Neuronal stem cell (in vitro differentiated cells): ENCODE data around the gene SYNGR3. TPM values are rescaled to one million over a fixed set of nuclear protein-coding genes. Genes with fewer than 3 reads are reported as not detected.

Experiments used
- DNase-seq: peaks from one replicate; pipeline ENCODE4 v3.0.0-alpha.2; 2013; ENCODE audit warnings: low spot score
- H2AFZ ChIP-seq: one replicate; pipeline ENCODE4 v1.6.1; 2013; ENCODE audit warnings: mild to moderate bottlenecking, low read length, inconsistent platforms
- H2AK5ac ChIP-seq: 2 replicates; pipeline ENCODE4 v1.6.1; 2013; ENCODE audit warnings: low read depth, mild to moderate bottlenecking, inconsistent platforms, low read length, moderate library complexity, mixed read lengths
- H2BK120ac ChIP-seq: 2 replicates; pipeline ENCODE4 v1.6.1; 2013; ENCODE audit warnings: low read depth, mild to moderate bottlenecking, inconsistent platforms, low read length, moderate library complexity, mixed read lengths
- H2BK12ac ChIP-seq: one replicate; pipeline ENCODE4 v1.6.1; 2013; ENCODE audit warnings: low read length, inconsistent platforms
- H2BK15ac ChIP-seq: 2 replicates; pipeline ENCODE4 v1.6.1; 2013; ENCODE audit warnings: mild to moderate bottlenecking, low read length, inconsistent platforms, mixed read lengths
- H2BK5ac ChIP-seq: one replicate; pipeline ENCODE4 v1.6.1; 2013; ENCODE audit warnings: inconsistent platforms, mild to moderate bottlenecking, low read length, moderate library complexity
- H3K14ac ChIP-seq: one replicate; pipeline ENCODE4 v1.6.1; 2013; ENCODE audit warnings: low read length, inconsistent platforms
- H3K18ac ChIP-seq: 2 replicates; pipeline ENCODE4 v1.6.1; 2013; ENCODE audit warnings: low read length, inconsistent platforms
- H3K23ac ChIP-seq: 2 replicates; pipeline ENCODE4 v1.6.1; 2013; ENCODE audit warnings: low read depth, mild to moderate bottlenecking, mixed read lengths, low read length, inconsistent platforms; ENCODE audit not compliant: poor library complexity
- H3K27ac ChIP-seq: replicated peaks from 3 replicates; pipeline ENCODE4 v1.5.1; 2013; ENCODE audit warnings: low read length, inconsistent platforms
- H3K27me3 ChIP-seq, 3 experiments: 2 replicates each; pipeline ENCODE4 v1.6.1; 2013; ENCODE audit warnings: low read length in 3 of 3, mild to moderate bottlenecking in 2 of 3, inconsistent platforms in 1 of 3, low read depth in 1 of 3, mixed read lengths in 1 of 3, moderate library complexity in 1 of 3; ENCODE audit not compliant: control insufficient read depth in 3 of 3, insufficient read depth in 3 of 3
- H3K36me3 ChIP-seq, 2 donors: replicated peaks in 1 of 2; 2 replicates each; pipeline ENCODE4 v1.6.1; 2013; ENCODE audit warnings: low read length in 2 of 2; ENCODE audit not compliant: control insufficient read depth in 2 of 2, insufficient read depth in 2 of 2
- H3K4ac ChIP-seq: 2 replicates; pipeline ENCODE4 v1.6.1; 2013; ENCODE audit warnings: inconsistent platforms, mild to moderate bottlenecking, low read length, moderate library complexity
- H3K4me1 ChIP-seq, 2 donors: 1 replicate in 1 of 2; 2 replicates in 1 of 2; pipeline ENCODE4 v1.6.1; 2013; ENCODE audit warnings: low read length in 2 of 2, low read depth in 1 of 2; ENCODE audit not compliant: control insufficient read depth in 2 of 2, insufficient read depth in 1 of 2
- H3K4me2 ChIP-seq: one replicate; pipeline ENCODE4 v1.6.1; 2013; ENCODE audit warnings: mild to moderate bottlenecking, low read length, inconsistent platforms; ENCODE audit not compliant: insufficient read depth, poor library complexity, severe bottlenecking
- H3K4me3 ChIP-seq, 2 donors: 2 replicates each; pipeline ENCODE4 v1.5.1; 2013; ENCODE audit warnings: low read length in 2 of 2, mild to moderate bottlenecking in 2 of 2, inconsistent platforms in 1 of 2, moderate library complexity in 1 of 2
- H3K79me1 ChIP-seq: one replicate; pipeline ENCODE4 v1.6.1; 2013; ENCODE audit warnings: low read depth, mild to moderate bottlenecking, inconsistent platforms, low read length, moderate library complexity
- H3K9ac ChIP-seq: one replicate; pipeline ENCODE4 v1.6.1; 2013; ENCODE audit warnings: mild to moderate bottlenecking, low read depth, low read length, inconsistent platforms; ENCODE audit not compliant: poor library complexity
- H3K9me3 ChIP-seq, 2 donors: replicated peaks in 1 of 2; 2 replicates each; pipeline versions ENCODE3 to v1.6.1; 2013; ENCODE audit warnings: low read length in 2 of 2, mild to moderate bottlenecking in 2 of 2, inconsistent platforms in 1 of 2, low read depth in 1 of 2, mixed read lengths in 1 of 2, moderate library complexity in 1 of 2; ENCODE audit not compliant: control insufficient read depth in 2 of 2, insufficient read depth in 1 of 2
- H4K8ac ChIP-seq: one replicate; pipeline ENCODE4 v1.6.1; 2013; ENCODE audit warnings: low read depth, mild to moderate bottlenecking, inconsistent platforms, low read length, moderate library complexity
- H4K91ac ChIP-seq: one replicate; pipeline ENCODE4 v1.6.1; 2013; ENCODE audit warnings: low read length, low read depth, mild to moderate bottlenecking, inconsistent platforms; ENCODE audit not compliant: poor library complexity
- WGBS, 2 donors: extraction: QIAGEN DNeasy Blood & Tissue Kit; methylation state at CpG; one replicate each; pipeline ENCODE4 v1.1.7; 2013; ENCODE audit warnings: missing lambda C conversion rate in 2 of 2, mixed read lengths in 1 of 2; ENCODE audit not compliant: insufficient read length in 2 of 2, insufficient replicate concordance in 1 of 2; ENCODE audit errors: extremely low coverage in 2 of 2; 5-methylcytosine and 5-hydroxymethylcytosine counted together
- small RNA-seq: library from polyadenylated mRNA; stranded (forward); fragments of <200 nt; extraction: miRNeasy Mini kit (QIAGEN cat#:217004); gene quantifications from one replicate; pipeline ENCODE3, GENCODE V24; 2013; ENCODE audit not compliant: insufficient read depth

The SYNGR3 gene

GRCh38 chr16:2042171-2042985 lies 52.6 kb downstream of the SYNGR3 start:
- H4K8ac ChIP-seq, result no peak overlapping the region
- no peak overlapping the region for H4K91ac ChIP-seq
- H2AFZ ChIP-seq, result no peak overlapping the region
- no peak overlapping the region for H2BK5ac ChIP-seq
- H3K4me3 ChIP-seq, result no peak overlapping the region
- H3K36me3 ChIP-seq, result peaks cover 0 to 11% of the 10 kb centered on the region in 2 donors
- no peak overlapping the region for H2BK12ac ChIP-seq
- no peak overlapping the region for H3K4ac ChIP-seq
- no peak overlapping the region for H3K23ac ChIP-seq
- no peak overlapping the region for H2BK120ac ChIP-seq
- peak overlapping the region; percentile 28 for H3K18ac ChIP-seq
- no peak overlapping the region for H3K4me2 ChIP-seq
- peaks cover 9% of the 10 kb centered on the region for H3K79me1 ChIP-seq
- H3K27me3 ChIP-seq, result no peaks in the 10 kb centered on the region
- H3K9ac ChIP-seq, result peak overlapping the region; percentile 60
- H3K9me3 ChIP-seq, result no peaks in the 10 kb centered on the region
- H2BK15ac ChIP-seq, result peak overlapping the region; percentile 55
- H3K14ac ChIP-seq, result no peak overlapping the region
- H3K4me1 ChIP-seq, result peaks cover 2 to 14% of the 10 kb centered on the region in 2 donors
- no peak for DNase-seq
- no CpG with 5 or more reads among the region's 22 CpGs for WGBS, 2 donors
- H3K27ac ChIP-seq, result no peak overlapping the region
- H2AK5ac ChIP-seq, result no peak overlapping the region

DNA sequence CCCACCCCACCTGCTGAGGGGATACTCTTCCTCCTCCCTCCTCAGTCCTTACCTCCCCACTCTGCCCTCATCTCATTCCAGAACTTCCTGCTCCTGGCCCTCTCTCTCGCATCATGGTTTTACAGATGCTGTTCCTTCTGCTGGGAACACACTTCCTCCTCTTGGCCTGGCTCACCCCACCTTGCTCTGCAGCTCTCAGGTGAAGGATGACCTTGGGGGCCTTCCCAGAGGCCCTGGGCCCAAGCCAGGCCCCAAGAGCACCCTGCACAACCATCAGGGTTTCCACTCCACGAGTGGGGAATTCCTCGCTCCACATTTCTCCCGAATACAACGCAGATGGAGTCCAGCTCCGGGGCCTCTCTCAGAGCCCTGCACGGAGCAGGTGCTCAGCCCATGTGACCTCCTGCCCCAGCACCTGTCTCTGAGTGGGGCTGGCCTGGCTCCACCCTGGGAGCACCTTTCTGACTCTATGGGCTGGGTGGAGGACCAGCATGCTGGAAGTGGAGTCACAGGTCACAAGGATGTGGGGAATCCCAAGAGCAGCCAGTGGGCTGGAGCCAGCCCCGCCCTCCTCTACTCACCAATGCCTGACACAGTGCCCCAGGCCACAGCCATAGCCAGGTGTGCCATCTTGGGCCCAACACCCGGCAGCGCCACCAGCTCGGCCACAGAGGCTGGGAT lies 53.4 kb downstream of the SYNGR3 start:
- DNase-seq, result no peak
- Histone ChIP-seq H3K4me1 (peaks cover 2 to 11% of the 10 kb centered on the region in 2 donors), H2AK5ac (no peak overlapping the region), H2AFZ (no peak overlapping the region), H3K36me3 (peaks cover 0 to 11% of the 10 kb centered on the region in 2 donors), H2BK12ac (peak overlapping the region; percentile 10), H3K4me3 (no peak overlapping the region), H3K23ac (no peak overlapping the region), H3K18ac (no peak overlapping the region), H4K91ac (no peak overlapping the region), H3K27me3 (no peaks in the 10 kb centered on the region), H3K27ac (no peak overlapping the region), H2BK120ac (no peak overlapping the region), H3K4ac (no peak overlapping the region), H3K9me3 (no peaks in the 10 kb centered on the region), H2BK15ac (no peak overlapping the region), H4K8ac (no peak overlapping the region), H3K9ac (no peak overlapping the region), H3K14ac (peak overlapping the region; percentile 56), H3K79me1 (peaks cover 11% of the 10 kb centered on the region), H3K4me2 (no peak overlapping the region), H2BK5ac (no peak overlapping the region)
- whole genome bisulfite sequencing, 2 donors, result no CpG with 5 or more reads among the region's 11 CpGs

Small RNA genes within 50 kb of the gene (small RNA-seq; reads per million reads assigned to genes)
- gene AC005363.2 (not detected), gene RN7SL219P (not detected), gene SNORA10 (not detected), gene SNORA64 (not detected)
